Fibroblast of skin of left biceps (primary cell): ENCODE data around the gene HGF.
"Not testable (repeated sequence)": the region's sequence is repeated elsewhere in the genome, so short reads cannot be mapped to it uniquely, and the experiment has no call there.

Experiments
- DNase-seq, 2 experiments: peaks; one replicate each; pipeline ENCODE4 v3.0.0-alpha.2; 2013; ENCODE audit warnings: low read depth in 2 of 2

The HGF gene

DNA sequence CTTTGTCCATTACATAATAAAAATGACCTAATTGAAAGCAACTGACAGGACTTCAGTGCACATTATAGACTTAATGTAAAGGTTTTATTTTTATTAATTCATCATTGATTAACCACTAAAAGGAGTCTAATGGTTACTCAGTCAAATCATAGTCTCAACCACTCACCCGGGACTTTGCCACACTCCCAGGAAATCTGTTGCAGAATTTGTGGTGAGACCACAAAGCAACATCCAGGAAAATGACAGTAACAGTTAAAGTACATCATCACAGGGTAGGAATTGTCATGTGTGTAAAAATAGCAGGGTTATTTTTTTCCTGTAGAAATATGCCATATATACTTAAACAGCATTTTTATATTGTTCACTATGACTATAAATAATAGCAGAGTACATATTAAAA, 6.3 kb upstream of the HGF start:
- DNase-seq: no peak

DNA sequence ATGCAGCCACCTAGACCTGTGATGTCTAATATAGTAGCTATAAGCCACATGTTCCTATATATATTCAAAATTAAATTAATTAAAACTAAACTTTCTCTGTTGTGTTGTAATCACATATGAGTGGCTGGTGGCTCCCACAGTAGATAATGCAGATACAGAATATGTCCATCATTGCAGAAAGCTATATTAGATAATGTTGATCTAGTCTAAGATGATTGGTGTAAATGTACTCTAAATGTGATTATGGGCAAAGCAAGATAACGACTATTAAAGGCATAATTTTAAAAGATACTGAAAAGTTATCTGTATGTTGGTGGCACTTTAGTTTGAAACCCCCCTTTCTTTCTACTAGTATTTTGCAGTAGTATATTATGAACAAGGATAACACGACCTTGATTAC, 5.7 kb upstream of the HGF start:
- no peak for DNase-seq

DNA sequence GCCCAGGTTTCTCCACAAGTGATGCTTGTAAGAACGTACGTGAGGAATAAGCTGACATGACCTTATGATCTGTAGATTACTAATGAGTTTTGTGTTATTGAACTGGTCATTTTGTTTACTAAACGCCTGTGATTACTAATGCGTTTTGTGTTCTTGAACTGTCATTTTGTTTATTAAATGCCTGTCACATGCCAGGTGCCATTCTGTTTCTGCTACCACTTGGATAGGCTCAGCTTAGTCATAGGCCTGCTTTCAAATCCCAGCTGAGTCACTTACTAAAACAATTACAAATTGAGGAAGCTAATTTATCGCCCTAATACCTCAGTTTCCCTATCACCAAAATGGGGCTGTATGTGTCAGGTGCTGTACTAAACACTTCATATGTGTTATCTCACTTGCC, 4.7 kb upstream of the HGF start:
- no peak for DNase-seq

DNA sequence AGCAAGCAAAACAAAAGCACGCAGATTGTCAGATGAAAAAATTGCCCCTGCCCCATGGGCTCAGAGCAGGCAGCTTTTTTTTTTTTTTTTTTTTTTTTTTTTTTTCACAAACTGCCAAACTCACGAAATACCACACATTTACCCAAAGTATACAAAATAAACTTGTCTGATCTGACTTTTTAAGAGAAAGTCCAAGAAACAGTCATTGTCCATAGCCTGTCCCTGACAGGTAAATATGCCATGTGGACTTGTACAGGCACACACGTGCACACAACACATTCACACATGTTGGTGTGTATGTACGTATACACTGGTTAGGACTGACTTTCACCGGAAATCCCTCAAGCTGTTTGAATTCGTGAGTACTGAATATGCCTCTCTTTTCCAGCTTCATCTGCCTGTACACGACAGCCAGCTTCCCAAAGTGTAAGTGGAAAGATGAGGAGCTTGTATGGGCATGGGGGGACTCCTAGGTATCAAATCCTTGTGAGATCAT, 929 bp upstream of the HGF start:
- DNase-seq: no peak

DNA sequence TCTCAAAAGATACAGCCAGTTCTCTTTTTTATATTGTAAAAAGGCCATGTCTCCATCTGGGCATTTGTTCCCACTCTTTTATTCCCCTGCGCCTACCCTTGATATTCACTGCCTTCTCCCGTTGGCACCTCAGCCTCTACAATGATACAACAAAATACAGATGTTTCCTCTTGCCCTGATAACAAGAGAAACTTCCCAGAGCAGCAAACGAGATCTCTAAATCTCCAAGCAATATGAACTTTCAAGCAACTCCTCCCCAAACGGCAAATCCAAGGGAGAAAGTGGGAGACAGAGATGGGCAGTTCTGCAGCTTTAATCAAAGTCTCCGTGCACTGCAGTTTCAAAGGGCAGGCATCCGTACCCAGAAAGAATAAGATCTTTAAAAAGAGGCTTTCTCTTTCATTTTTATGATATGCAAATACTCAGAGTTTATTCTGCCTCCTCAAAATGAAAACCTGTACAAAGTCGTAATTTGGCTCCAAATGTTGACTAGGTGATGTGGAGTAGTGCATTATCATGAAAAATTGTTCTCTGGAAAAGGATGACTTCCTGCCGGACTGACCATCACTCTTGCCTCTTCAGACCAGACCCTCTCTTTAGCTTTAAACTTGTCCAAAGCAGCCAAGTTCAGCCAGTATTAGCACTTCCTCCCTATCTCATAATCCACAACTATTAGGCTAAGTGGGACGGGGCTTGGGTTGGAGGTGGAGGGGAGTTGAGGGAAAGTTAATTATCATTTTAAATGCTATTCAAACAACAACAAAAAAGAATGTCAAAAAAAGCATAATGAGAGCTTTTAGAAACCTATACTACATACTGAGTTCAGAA, 682 bp downstream of the HGF start:
- no peak for DNase-seq

DNA sequence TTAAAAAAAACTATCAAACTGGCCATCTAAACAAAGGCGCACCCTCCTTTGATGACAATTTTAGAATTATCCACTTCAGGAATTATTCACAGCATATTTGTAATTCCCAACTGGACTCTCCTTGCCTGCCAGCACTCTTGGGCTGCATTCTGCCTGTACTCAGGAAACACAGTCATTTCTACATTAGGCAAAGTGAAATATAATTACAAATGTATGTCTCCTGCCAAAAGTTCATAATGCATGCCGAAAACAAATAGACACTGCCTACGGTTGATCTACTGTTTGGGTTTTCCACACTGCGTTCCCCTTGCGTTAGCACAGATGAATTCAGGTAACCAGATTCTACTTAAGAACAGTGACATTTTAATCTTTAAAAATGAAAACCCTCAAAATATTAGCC, 1.9 kb downstream of the HGF start:
- DNase-seq: peak in 1 of 2 experiments; percentile 13

DNA sequence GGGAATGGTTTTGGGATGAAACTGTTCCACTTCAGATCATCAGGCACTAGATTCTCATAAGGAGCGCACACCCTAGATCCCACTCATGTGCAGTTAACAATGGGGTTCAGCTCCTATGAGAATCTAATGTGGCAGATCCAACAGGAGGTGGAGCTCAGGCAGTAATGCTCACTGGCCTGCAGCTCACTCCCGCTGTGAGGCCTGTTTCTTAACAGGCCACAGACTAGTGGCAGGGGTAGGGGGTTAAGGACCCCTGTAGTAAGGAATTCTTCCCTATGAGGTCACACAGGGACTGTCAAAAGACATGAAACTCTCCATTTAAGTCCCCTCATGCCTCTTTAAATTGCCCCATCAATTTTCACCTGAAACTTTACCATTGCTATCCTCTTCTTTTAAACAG, 8.0 kb downstream of the HGF start:
- DNase-seq: no peak

DNA sequence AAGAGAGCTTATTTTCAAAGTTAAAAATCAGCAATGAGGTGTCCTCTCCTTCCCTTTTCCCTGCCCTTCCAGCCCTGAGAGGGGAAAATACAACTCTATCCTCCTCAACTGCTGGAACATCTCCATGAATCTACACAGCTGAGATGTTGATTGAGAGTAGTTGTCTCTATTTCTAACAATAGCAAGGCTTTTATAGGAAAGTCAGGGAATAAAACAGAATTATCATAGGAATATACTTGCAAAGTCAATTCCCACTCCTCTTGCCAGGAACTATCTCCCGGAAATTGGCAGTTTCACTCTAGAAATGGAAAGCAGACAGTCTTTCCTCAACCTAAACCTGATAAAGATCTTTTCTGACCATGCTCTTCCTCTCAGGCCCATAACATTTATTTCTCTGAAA, 8.8 kb downstream of the HGF start:
- DNase-seq: no peak

DNA sequence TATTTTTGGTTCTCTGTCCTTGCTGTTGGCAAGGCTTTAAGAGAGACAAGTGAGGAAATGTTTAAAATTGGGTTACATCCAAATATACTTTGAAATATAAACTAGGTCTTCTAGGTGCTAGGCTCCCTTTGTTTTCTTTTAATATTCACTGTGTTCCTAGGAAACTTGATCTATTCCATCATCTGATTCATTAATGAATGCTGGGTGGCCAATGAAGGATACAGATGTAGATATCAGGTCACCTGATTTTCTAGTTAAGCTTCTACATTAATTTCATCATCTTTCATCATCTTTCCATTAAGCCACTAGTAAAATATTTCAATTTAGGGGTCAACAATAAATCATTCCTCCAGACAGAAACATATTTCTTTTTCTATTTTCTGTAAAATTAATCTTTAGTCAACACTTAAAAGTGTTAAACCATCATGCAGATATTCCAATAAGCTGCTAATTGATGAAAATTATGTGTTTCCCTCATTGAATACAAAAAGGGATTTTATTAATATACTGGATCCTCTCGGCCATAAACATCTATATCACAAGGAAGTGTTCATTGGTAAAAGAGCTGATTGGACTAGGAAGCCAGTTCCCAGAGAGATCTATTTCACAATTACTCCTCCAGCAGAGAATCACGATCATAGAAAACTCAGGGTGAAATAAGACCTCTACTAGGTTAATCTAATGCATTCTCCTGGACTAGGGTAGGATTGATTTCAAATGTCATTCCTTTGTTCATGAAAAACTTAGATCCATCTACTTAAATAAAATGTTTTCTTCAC, 14.7 kb downstream of the HGF start:
- DNase-seq: no peak

DNA sequence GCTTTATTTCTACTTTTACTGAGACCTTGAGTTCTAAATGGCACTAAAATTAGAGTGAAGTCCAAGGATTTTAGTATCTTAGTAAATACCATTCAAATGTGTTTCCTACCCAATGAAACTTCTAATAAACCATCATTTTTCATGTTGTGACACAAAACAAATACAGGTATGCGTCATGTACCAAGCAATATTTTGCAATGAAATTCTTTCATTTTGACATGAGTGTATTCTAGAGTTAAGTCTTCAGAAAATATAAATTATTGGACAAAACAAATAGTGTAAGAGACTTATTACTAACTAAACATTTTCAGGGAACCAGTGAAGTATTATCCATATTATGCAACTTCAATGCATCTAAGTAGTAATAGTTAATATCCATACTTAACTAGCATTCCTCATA, 16.5 kb downstream of the HGF start:
- DNase-seq: no peak

DNA sequence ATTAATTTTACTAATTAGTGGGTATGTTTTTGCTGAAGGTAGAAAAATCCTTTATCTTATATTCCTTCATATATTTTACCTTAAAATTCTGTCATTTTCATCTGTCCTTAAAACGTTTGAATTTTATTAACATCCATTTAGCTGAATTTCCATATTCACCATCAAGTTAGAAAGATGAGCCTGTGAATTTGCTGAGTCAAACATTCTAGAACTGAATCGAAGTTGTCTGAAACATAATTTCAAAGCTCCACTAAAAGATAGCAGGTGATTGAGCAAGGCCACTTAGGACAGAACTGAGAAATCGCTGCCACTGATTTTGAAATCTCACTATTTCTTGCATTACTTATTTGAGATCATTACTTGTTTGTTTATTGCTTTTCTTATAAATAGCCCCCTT, 17.5 kb downstream of the HGF start:
- DNase-seq: no peak

DNA sequence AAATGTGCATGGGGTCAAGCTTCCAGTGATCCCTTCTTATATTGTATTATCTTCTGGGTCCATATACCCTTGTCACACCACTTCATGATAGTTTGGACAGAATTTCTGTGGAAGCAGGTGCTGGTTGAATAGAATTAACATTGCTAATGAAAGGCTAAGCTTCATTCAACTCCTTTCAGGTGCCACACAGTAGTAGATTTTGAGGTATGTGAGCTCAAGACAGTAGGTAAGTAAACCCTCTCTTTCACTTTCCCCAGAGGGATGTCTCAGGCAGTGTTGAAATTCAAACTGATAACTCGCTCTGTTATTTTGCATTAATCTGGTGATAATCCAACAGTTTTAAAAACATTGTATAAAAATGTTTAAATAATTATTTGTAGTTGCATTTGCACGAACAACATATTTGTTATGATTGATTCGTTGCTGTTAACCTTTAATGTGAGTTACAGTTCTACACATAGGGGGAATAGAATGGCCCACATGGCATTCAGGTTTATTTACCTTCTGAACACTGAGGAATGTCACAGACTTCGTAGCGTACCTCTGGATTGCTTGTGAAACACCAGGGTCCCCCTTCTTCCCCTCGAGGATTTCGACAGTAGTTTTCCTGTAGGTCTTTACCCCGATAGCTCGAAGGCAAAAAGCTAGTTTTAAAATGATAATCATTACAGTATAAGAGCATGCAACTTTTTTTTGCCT, 18.1 kb downstream of the HGF start:
- no peak for DNase-seq

DNA sequence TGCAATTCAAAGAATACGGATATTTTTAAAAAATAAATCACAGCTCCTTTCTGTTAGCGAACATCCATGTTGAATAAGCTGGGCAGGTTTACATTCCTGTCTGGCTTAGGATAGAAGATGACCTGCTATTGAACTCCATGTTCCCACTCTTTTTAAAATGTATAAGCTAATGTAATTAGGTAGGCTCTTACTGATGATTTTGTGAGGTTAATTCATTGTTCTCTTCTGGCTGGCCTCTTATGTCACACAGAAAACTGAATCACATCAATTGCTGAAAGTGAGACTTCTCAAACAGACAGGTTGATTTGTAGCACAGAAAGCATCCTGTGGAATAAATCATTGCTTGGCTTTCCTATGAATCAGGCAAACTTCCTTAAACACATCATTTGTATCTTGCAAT, 24.2 kb downstream of the HGF start:
- DNase-seq: no peak

DNA sequence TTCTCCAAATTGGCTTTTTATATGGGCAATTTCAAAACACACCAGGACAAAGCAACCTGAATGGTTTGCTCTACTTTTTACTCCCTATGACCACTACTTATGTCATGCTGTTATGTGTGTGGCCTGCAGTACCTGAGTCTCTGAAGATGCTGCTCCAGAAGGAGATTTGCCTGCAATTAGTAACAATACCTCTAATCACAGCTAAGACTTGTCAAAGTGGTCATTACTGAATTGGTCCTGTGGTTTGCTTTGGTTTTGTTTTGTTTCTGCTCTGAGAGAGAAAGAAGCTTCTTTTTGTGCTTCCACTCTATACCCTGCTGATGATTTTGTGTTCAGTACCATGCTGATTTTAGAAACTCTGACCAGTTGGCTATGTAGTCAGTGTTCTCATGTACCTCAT, 25.5 kb downstream of the HGF start:
- DNase-seq: no peak

DNA sequence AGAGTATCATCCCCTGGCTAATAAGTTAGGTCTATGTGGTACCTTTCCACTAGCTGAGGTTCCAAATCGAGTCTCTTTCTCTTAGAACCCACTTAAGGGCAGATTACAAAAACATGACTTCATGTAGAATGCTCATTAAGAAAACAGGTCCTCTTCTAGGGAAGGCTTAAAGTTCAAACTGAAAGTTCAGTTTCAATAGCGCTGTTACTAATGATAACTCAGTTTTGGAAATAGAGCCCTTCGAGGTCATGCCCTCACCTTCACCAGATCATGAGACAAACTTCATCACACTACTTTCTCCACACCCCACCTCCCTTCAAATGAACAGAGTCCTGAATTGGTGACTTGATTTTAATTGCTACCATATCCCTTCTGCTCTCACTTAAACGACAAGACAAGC, 26.2 kb downstream of the HGF start:
- DNase-seq: no peak

DNA sequence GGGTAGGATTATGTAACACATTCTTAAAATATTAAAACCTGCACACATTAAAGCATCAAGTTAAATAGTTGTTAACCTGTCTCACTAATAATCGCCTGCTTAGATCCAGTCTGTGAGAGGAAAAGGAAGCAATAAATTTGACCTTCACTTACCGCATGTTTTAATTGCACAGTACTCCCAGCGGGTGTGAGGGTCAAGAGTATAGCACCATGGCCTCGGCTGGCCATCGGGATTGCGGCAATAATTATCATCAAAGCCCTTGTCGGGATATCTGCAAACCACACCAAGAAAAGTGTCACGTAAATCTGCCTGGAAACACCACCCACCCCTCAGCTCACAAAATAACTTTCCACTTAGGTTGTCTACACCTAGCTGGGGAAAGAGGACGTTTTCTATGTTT, 26.6 kb downstream of the HGF start:
- no peak for DNase-seq

DNA sequence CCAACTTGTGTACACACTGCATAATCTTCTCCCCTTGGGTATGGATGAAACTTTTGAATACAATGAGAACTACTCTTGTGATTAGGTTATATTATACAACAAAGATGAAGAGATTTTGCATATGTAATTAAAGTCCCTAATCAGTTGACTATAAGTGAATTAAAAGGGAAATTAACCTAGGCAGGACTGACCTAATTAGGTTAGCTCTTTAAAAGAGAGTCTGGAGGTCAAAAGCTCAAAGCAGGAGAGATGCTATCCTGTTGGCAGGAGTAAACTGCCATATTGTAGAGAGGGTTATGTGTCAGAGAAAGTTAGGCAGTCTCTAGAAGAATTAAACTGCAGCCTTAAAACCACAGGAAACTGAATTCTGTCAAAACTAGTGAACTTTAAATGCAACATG, 29.4 kb downstream of the HGF start:
- no peak for DNase-seq

DNA sequence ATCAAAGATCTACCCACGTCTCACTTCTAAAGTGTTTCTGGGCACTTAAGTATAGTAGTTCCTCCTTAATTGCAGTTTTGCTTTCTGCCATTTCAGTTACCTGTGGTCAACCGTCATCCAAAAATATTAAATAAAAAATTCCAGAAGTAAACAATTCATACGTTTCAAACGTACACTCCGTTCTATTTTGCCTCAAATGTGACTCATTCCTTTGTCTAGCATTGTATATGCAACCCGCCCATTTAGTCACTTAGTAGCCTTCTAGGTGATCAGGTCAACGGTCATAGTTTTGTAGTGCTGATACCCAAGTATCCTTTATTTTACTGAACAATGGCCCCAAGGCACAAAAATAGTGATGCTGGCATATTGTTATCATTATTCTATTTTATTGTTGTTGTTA, 33.8 kb downstream of the HGF start:
- no peak for DNase-seq

DNA sequence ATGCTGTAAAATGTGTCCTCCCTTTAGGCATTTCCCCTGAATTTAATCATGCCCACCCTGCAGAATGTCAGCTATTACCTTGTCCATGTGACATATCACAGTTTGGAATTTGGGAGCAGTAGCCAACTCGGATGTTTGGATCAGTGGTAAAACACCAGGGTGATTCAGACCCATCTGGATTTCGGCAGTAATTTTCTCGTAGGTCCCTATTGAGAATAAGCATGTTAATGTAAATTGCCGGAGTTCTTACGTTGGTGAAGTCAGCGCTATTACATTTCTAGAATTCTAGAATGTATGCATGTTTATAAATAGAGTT, 44.1 kb downstream of the HGF start:
- DNase-seq: peak; percentile 88 to 90

DNA sequence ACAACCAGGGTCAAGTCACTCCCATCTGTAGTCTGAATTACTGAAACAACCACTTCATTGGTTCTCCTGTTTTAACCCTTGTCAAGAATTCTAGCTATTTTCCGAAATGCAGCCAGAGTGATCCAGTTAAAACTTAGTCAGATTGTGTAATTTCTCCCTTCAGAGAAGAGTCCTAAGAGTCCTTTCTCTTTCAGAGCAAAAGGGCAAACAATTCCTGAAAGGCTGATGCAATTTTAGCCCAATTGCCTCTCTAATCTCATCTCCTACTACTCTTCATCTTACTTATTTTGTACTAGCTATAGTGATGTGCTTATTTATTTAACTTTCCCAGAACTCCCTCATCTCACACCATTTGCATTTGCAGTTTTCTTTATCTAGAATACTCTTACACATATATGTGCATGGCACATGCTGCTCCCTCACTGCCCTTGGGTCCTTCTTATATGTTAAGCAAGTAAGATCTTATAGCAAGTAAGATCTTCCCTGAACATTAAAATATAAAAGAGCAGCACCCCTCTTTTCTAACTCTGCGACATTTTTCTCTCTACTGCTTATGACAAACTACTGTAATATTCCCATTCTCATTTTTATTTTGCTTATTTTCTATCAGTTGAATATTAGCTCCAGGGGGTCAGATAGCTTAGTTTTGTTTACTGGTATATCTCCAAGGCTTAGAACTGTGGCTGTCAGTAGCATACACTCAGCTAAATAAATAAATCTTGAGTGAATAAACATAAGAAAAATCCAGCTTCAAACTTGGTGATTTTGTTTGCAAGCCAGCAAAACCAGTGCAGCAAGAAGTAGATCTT, 44.6 kb downstream of the HGF start:
- DNase-seq: peak; percentile 26 to 37

DNA sequence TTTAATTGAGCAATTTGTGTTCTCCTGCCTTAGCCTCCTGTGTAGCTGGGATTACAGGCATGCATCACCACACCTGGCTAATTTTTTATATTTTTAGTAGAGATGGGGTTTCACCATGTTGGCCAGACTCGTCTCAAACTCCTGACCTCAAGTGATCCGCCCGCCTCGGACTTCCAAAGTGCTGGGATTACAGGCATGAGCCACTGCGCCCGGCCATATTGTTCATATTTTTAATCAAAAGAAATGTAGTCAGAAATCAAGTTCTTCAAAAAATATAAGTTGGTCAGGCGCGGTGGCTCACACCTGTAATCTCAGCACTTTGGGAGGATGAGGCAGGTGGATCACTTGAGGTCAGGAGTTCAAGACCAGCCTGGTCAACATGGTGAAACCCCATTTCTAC, 47.6 kb downstream of the HGF start:
- not testable (repeated sequence) for DNase-seq

DNA sequence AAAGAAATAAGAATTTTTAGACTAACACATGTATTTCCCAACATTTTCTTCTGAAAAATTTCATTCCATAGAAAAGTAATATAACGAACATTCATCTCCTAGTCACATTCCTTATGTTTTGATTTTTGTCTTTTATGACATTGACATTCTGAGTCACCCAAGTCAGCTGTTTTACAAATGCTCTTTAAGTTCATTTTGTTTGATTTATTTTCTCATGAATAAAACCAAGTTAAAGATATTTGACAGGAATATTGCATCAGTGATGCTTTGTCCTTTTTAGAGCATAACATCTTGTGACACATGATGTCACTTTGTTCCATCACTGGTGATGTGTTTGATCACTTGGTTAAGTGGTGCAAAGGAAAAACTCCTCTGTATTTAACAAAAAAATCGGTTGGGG, 48.4 kb downstream of the HGF start:
- no peak for DNase-seq
